Stimulated activated CD8-positive, alpha-beta memory T cell treated with anti-CD3 and anti-CD28 coated beads, Interleukin-7, amount 100 ng/mL, for 1 hour (primary cell): ENCODE data around the gene INKA1.
A peak's percentile ranks its signal among the peaks of the same experiment; 100 is the strongest.

Source experiments
- DNase-seq, 2 donors: peaks; one replicate each; pipeline ENCODE4 v3.0.0-alpha.2; 2020; ENCODE audit warnings: low read depth in 2 of 2

Gene INKA1

DNA sequence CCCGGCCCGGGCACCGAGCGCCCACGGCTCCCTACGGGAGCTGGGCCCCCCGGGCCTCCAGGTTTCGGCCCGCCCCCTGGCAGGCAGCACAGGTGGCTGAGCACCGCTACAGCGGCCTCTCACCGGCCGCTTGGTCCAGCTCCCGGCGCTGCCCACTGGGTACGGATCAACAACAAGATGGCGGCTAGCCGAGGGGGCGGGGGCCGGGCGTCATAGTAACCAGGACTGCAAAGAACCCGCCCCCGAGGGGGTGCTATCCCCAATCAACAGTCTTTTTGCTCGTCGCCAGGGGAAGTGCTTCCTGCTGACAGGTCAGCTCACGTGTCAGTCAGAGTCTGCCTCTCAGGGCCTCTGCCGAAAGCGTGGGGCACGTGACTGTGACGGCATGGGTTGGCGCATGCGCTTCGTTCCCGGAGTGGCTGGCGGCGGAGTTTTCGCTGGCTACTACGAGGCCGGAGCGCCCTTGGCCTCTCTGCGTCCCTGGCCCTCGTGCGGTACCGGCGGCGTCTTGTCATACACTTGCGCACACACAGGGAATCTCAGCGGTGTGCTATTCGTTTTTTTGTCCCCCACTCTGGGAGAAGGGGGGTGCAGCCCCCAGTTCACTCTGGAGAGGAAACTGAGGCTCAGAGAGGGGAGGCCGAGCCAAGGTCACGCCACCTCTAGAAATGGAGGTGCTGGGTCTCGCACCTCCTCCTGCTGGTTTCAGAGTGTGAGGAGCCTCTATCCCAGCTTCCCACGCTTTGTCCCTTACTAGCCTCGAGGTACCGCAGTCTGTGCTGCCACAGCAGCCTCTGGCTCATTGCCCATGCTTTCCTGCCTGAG lies 16.5 kb upstream of the INKA1 start, which contains the start of gene IP6K1:
Gene IP6K1, minus strand, starts transcription at position 186 of the 825 bp plus-strand sequence. CDS start 38,502 bp downstream, outside the sequence.
- DNase-seq = peak; percentile 97 to 98

DNA sequence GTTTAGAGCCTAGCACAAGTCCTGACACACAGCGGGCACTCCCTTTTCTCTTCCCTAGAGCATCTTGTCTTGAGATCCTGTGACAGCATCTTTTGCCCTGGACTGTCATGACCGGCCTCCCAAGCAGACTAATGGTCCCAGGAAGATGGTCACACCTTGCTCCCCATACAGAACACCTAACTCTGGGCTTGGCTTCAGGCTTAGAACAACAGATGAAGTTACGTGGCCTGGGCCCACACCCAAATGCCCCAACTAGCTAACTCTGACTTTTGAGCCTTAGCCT lies 15.9 kb upstream of the INKA1 start:
- DNase-seq = no peak

DNA sequence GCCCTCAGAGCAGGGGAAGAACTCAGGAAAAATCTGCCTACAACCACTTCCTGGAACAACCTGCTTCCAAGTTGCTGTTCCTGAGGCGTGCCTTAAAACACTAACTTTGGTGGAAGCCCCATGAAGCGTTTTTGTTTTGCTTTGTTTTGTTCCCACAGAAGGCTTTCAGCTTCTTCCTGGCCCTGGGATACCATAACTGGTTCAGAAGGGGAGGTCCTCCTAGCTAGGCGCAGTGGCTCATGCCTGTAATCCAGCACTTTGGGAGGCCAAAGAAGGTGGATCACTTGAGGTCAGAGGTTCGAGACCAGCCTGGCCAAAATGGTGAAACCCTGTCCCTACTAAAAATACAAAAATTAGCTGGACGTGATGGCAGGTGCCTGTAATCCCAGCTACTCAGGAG lies 15.5 kb upstream of the INKA1 start:
- DNase-seq = no peak

DNA sequence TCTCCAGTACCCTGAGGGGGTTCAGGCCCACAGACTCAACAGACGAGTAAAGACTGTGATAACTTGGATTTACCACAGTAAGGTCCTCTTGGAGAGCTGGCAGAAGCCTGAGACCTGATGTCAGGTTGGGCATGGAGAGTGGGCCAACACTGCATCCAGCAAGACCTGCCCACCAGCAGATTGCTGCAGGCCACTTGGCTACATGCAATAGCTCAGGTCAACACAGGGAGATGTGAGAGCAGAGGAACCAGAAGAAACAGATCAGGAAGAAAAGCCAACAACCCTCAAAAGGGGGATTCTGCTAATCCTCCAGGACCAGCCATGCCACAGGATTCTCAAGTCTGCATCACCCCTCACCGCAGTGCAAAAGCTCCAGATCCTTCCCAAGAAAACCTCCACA lies 15.0 kb upstream of the INKA1 start:
- DNase-seq = no peak

DNA sequence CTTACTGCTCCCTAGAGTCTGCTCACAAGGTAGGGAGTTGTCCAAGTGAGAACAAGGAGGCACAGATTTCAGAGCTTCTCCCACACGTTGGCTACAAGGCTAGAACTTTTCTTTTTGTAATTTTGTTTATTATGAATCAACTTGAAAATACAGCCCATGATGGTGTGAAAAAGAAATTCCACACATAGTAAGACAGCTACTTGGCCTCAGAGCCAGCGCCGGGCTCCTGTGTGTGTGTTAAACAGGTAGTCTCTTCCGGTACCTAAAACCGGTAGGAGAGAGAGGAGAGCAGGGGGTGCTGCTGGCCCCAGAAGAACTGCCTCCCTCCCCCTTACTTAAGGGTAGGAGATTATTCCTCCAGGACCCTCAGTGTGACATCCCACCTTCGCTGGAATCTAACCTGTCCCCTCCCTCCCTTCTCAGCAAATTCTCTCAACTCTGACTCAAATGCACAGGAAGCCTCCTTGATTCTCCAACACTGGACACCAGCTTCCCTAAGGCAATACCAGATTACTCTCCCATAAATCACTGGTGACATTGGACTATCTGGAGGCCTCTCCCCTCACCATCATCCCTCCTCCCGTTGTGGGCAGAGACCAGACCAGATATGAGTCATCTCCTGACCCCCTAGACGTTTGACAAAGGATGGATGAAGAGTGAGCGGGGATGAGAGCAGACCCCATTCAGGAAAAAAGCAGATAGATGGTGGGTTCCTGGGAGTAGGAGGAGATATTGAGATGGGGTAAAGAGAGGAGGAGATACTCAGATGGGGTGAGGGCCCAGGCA lies 12.2 kb upstream of the INKA1 start:
- no peak for DNase-seq

DNA sequence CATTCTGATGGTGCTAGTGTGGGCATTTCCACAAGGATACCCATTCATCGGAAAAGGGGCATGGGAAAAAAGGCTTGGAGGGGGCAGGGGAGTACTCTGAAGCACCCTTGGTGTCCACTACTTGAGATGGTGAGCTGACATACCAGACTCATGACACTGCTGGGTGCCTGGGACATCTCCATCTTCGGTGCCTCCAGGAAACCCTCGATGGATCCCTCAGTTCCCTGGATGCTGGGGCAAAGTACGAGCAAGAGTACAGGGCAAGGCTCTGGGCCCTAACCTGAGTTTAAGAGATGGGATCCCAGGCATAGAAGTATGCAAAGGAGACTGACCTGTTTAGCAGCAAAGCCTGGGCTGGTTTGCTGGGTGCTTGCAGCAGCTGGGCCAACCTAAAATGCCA lies 11.5 kb upstream of the INKA1 start:
- no peak for DNase-seq

DNA sequence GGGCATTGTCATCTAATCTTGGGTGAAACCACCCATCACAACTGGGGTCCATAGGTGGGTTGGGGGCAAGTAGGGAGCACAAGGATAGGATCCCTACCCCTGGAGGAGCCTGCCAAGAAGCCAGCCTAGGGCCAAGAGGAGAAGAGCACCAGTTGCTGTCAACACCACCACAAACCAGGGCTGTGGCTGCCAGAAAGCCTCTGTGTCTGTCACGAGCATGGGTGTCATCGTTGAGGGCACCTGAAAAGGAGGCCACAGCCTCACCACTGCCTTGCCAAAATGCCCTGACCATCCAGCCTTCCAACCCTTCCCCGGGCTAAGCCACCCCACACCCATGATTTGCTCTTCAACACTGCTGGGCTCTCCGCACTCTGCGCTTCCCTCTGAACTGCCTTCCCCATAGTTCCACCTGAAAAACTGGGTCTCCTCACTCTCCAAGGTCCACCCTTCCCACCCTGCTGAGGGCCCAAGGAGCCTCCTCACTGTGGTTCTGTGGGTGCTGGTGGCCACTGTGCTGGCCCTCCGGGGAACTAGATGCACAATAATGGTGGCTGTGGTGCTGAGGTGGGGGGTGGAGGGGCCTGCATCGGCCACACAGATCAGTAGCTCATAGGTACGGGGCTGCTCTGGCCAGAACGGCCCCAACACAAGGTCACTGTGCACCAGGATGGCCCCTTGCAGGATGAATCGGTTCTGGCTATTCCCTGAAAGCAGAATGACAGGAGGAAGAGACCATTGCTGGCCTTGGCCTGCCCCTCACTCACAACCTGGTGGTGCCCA lies 10.5 kb upstream of the INKA1 start:
- no peak for DNase-seq

DNA sequence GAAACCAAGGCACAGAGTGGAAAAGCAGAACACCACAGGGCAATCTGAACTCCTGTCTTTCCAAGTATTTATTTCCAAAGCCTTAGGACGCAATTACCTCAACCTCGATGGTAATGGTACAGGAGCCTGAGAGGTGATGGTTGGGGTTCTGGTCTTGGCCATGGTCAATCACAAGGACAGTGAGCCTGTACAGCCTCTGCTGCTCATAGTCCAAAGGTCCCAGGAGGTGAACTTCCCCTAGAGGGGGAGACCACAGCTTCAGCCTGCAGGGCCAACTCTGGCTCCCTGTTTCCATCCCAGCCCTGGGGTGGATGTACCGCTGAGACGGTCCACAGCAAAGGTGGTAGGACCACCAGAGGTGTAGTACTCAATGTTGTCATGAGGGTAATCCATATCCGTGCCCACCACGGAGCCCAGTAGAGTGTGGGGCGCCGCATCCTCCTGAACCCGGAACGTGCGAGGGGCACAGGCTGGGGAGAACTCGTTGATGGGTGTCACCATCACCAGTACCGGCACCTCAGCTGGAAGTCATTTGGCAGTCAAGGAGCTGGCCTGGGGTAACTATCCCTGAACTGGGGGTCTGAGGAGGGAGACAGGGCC lies 9.5 kb upstream of the INKA1 start:
- no peak for DNase-seq

DNA sequence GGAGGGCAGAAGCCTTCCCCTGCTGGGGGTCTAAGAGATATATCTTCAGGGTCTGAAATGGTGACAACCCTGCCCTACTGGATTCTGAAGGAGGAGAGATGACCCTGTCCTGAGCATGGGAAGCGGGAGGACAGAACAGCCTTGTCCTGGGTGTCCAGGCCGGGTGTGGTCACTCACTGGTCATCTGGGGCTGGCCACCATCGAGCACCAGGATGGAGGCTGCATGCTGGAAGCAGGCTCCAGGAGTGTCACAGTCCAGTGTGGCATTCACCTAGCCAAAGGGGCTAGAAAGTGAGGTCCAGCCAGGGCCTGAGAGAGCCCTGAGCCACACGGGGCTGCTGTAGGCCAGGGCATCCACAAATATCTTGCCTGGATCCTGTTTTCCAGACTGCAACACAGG lies 8.6 kb upstream of the INKA1 start:
- no peak for DNase-seq

DNA sequence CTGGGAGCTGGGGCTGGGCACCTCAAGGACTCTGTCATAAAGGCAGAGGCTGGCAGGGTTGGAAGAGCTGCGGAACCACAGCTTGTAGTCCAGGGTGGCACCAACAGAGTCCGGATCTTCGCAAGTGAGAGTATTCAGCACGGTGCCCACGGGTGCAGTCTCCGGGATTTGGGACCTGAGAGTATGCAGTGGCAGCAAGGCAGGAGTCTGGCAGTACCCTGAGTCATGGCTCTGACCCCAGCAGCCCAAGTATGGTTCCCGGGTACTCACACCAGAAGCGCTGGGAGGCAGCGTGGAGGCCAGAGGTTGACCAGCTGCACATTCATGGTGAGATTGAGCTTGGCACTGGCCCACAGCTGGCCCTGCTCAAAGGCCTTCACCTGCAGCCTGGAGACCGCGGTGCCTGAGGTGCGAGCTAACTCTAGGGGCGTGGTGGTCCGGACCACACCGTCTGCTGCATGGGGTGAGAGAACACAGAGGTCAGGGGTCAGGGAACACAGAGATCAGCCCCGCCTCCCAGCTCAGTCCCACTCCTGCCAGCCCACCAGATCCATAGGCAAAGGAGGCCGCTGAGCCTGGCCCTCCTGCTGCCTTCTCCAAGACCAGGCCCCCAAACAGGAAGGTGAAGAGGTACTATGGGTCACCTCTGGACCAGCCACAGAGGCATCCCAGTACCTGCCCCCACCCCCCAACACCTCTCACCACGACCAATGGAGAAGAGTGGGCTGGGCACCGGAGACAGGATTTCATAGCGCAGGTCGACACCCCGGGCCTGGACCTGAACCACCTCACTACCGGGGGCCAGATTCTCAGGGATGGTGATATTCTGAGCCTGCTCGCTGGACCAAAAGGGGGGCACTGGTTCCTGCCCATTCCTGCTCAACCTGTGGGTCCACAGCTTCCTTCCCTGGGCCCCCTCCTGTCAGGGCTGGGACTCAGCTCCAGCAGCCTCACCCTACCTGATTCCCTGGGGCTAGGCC lies 7.8 kb upstream of the INKA1 start:
- no peak for DNase-seq

DNA sequence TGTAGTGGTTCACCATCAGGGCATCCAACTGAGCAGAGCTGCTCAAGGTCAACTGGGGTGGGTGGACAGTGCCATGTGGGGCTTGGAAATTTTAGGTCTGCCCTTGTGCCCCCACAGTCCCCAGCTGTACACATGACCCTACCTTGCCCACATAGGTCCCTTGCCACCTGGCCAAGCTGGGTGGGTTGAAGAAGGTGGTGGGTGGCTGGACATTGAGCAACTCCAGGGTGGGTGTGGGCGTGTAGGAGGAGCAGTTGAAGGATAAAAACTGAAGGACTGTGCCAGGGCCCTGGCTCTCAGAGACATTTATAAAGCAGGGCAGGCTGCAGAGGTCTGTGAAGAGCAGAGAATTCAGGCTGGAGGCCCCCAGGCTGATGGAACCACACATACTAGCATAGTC lies 4.0 kb upstream of the INKA1 start:
- no peak for DNase-seq

DNA sequence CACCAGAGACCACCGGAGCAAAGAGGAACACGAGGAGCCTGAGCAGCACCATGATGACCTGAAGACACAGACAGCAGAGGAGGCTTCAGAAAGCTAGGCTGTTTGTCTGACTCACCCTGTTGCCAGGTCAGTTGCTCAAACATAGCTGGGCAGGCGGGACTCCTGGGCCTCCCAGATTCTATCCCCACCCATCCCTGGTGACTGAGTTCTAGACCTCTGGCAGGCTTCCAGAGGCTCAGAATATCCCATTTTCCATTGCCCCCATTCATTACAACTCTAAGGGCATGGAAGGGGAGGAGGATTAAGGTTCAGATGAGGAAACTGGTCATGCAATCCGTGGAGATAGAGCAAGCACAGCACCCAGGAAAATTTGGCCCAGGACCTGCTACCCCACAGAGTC lies 3.3 kb upstream of the INKA1 start, which contains the start of gene CDHR4:
Gene CDHR4, minus strand, starts transcription at position 113 of the 400 bp plus-strand sequence. Its CDS starts 61 bp downstream, at position 52.
- no peak for DNase-seq

DNA sequence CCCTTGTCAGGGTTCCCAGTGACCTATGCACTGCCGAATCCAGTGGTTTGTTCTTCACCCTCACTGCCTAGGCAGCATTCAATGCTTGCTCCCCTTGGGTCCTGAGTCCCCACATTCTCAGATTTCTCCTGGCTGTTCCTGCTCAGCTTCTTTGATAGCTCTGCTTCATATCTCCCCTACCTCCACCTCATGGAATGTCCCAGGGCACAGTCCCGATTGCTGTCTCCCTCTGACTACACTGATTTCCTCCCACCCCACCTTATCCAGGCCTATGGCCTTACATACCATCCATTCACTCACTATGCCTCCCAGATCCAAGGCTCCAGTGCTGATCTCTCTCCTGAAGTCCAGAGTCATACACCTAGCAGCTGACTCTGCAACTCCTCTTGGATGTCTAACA lies 1.9 kb upstream of the INKA1 start:
- no peak for DNase-seq

DNA sequence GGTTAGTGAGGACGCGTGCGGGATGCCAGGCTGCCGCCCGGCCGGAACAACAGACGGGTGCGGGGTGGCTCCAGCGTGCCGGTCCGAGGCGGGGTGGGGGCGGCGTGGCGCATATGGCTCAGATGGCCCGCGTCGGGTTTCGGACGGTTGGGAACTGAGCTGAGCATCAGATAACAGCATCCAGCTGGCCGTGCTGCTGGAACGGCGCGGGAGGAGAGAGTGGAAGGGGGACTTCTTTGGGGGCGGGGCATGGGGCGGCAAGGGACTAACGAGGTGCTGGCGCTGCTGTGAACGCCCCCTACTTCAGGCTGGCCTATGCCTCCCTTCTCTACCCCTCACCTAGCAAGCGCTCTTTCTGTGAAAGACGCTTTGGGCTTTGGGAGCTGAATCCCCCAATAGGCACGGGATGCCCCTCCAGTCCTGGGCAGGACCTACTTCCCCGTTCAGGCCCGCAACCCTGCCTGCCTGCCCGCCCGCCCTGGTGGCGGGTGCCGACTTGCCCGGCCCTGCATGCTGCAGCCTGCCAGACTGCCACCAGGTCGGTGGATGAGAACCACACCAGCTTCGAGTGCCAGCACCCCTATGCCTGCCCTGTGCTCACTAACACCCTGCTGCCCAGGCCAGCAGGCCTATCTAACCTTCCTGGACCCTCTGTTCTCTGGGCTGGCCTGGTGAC lies 542 bp downstream of the INKA1 start:
- no peak for DNase-seq

DNA sequence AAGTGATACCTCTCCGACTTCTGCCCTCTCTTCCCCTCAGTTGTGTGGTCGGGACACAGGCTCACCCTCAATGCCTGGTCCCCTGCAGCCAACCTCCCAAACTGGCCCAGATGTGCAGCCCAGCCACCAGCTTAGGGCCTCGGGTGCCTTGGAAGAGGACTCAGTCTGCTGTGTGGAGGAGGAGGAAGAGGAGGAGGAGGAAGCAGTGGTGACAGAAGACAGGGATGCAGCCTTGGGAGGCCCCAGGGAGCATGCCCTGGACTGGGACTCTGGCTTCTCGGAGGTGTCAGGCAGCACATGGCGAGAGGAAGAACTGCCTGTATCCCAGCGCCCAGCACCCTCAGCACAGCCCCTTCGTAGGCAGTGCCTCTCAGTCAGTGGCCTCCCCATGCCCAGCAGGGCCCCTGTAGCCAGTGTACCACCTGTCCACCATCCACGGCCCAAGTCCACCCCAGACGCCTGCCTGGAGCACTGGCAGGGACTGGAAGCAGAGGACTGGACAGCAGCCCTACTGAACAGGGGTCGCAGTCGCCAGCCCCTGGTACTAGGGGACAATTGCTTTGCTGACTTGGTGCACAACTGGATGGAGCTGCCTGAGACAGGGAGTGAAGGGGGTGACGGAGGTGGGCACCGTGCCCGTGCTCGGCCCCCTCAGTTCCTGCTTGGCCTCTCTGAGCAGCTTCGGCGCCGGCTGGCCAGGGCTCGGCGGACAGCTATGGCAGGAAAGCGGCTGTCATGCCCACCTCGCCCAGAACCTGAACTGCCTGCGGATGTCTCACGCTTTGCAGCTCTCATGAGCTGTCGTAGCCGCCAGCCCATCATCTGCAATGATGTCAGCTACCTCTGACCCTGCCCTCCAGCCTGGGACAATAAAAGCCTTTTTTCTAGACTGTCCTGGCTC lies 1.3 kb downstream of the INKA1 start:
- DNase-seq = no peak

DNA sequence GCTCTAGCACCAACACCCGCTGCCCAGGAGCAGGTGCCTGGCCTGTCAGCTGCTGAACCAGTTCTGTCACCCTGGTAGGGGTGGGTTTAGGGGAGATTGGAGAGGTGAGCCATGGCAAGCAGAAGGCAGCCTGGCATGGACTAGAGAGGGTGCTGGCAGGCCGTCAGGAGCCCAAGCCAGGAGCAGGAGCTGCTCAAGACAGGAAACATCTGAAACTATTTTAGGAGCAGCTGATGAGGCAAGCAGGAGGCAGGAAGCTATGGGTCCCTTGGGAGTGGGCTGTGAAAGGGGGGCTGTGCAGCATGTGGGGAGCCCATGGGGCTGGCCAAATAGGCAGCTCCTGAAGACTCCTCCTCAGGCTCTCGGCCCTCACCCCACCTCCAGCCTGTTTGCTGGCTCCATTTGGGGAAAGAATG lies 2.3 kb downstream of the INKA1 start:
- no peak for DNase-seq

DNA sequence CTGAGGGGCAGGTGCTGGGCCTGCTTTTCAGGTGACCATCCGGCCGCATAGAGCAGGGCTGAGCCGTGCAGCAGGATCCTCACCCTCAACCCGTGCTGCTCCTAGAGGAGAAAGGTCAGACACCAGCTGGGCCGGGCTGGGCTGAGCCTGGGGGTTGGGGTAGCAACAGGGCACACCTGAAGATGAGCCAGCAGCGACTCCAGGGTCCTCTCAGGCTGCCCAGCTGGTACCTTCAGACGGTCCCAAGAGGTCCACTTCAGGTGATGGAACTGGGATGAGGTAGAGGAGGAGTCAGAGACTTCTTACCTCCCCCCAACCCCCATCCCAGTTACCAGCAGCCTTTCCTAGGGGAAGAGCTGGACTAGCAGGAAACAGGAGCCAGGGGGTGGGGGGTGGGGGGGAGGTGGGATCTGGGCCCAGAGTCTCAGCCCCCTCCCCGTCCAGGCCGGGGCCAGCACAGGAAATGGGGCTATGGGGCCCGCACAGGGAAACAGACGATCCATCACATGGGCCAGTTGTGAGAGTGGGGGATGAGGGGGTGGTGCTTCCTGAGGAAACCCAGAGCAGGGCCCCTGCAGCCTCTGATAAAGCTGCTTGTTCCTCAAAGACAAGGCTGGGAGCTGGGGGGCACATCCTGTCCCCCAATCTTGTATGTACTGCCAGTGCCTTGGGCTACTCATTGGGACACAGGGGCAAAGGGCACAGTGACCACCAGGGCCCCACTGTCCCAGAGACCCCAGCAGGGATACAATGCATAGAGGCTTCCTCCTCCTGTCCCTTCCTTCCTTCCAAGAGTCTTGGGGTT lies 3.0 kb downstream of the INKA1 start:
- DNase-seq = no peak

DNA sequence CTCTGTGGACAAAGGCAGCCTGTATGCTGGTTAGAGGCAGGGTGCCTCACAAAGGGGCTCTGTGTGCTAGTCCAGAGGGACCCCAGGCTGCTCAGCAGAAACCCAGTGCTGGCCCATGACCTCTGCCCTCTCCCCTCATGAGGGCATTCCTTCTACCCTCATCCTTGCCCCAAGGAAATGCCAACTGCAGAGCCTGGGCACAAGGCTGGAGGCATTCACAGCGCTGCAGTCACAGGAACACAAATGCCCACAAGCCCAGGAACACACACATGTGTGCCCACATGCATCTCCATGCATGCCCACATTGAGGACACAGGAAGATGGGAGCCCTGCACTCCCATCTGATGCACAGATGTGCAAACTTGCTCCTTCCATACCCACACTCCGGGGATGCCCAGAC lies 3.8 kb downstream of the INKA1 start:
- DNase-seq = no peak
